OCI-LY7 (cell line): ENCODE measurements around the gene SYT9.

Experiments
- EZH2phosphoT487 ChIP-seq: fragments of 200-600 bp; sonication (generic); IDR thresholded peaks from 2 replicates; pipeline ENCODE4 v1.6.1; 2018; ENCODE audit warnings: low read depth, borderline replicate concordance, mild to moderate bottlenecking, mixed run types, antibody characterized with exemption, low read length, moderate library complexity, mixed read lengths
- TF ChIP-seq, protein P1 (sequence below): fragments of 200-600 bp; sonication (generic); conservative IDR thresholded peaks from 2 replicates; pipeline ENCODE4 v1.5.1; 2014; ENCODE audit warnings: mild to moderate bottlenecking, antibody characterized with exemption, low read length, moderate library complexity, mixed read lengths

DNA sequence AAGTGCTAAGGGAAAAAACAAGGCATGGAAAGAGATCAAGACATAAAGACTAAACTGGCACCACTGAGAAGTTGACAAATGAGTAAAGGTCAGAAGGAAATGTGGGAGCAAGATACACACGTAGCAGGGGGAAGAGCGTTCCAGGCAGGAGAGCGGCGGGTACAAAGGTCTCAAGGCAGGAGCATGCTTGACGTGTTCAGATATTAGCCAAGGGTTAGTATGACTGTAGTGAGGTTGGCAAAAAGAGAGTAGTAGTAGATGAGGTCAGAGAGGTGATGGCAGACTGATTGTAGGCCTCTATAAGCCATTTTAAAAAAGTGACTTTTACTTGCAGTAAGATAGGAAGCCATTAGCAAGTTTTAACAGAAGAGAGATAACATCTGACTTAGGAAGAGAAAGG lies 9.9 kb downstream of the SYT9 start:
- TF ChIP-seq, protein P1, sequence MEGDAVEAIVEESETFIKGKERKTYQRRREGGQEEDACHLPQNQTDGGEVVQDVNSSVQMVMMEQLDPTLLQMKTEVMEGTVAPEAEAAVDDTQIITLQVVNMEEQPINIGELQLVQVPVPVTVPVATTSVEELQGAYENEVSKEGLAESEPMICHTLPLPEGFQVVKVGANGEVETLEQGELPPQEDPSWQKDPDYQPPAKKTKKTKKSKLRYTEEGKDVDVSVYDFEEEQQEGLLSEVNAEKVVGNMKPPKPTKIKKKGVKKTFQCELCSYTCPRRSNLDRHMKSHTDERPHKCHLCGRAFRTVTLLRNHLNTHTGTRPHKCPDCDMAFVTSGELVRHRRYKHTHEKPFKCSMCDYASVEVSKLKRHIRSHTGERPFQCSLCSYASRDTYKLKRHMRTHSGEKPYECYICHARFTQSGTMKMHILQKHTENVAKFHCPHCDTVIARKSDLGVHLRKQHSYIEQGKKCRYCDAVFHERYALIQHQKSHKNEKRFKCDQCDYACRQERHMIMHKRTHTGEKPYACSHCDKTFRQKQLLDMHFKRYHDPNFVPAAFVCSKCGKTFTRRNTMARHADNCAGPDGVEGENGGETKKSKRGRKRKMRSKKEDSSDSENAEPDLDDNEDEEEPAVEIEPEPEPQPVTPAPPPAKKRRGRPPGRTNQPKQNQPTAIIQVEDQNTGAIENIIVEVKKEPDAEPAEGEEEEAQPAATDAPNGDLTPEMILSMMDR = no peak
- no peak for TF ChIP-seq EZH2phosphoT487
